GM18519 (cell line): ENCODE results near the gene ZNRF4.

Source experiments
- ATAC-seq: cut with Tn5 transposase; IDR thresholded peaks from one replicate; pipeline ENCODE4 v1.9.1; 2021; ENCODE audit warnings: mild to moderate bottlenecking, moderate library complexity; ENCODE audit not compliant: unreplicated experiment, low FRiP score

Gene ZNRF4

GRCh38 chr19:5440299-5440698 is 14.9 kb upstream of the ZNRF4 start:
- ATAC-seq = no peak

- ATAC-seq = no peak
Observed at GRCh38 chr19:5443723-5444122, 11.5 kb upstream of the ZNRF4 start.

- no peak for ATAC-seq
Observed at GRCh38 chr19:5444431-5444830, 10.8 kb upstream of the ZNRF4 start.

GRCh38 chr19:5445071-5445470 is 10.1 kb upstream of the ZNRF4 start:
- no peak for ATAC-seq

- ATAC-seq = no peak
Observed at GRCh38 chr19:5445561-5446055, 9.6 kb upstream of the ZNRF4 start.

GRCh38 chr19:5447700-5448311 is 7.4 kb upstream of the ZNRF4 start:
- ATAC-seq = no peak

GRCh38 chr19:5448374-5448773 is 6.8 kb upstream of the ZNRF4 start:
- no peak for ATAC-seq

GRCh38 chr19:5450482-5451126 is 4.6 kb upstream of the ZNRF4 start:
- ATAC-seq = no peak

- ATAC-seq = no peak
Observed at GRCh38 chr19:5451494-5451893, 3.7 kb upstream of the ZNRF4 start.

GRCh38 chr19:5452594-5453565 is 2.3 kb upstream of the ZNRF4 start:
- no peak for ATAC-seq

GRCh38 chr19:5454743-5455142 is 474 bp upstream of the ZNRF4 start:
- ATAC-seq = no peak

- ATAC-seq = no peak
Observed at GRCh38 chr19:5456130-5456840, 1.1 kb downstream of the ZNRF4 start.

GRCh38 chr19:5456841-5457200 is 1.6 kb downstream of the ZNRF4 start:
- ATAC-seq = no peak

- ATAC-seq = no peak
Observed at GRCh38 chr19:5457709-5458108, 2.5 kb downstream of the ZNRF4 start.

- ATAC-seq = no peak
Observed at GRCh38 chr19:5458420-5458819, 3.2 kb downstream of the ZNRF4 start.

- ATAC-seq = no peak
Observed at GRCh38 chr19:5459360-5459759, 4.1 kb downstream of the ZNRF4 start.

GRCh38 chr19:5460748-5461147 is 5.5 kb downstream of the ZNRF4 start:
- no peak for ATAC-seq

- no peak for ATAC-seq
Observed at GRCh38 chr19:5463959-5464358, 8.7 kb downstream of the ZNRF4 start.

- no peak for ATAC-seq
Observed at GRCh38 chr19:5466072-5466471, 10.9 kb downstream of the ZNRF4 start.

GRCh38 chr19:5466814-5467291 is 11.6 kb downstream of the ZNRF4 start:
- no peak for ATAC-seq
